A549 (cell line): ENCODE data around the gene ASB5. TPM values are rescaled to one million over a fixed set of nuclear protein-coding genes. Genes with fewer than 3 reads are reported as not detected.

Source experiments
- ATAC-seq, 2 experiments: fragments of 200-7000 bp in 1 of 2; fragments of >200 bp in 1 of 2; cut with Nextera tagmentation in 1 of 2; cut with Tn5 transposase in 1 of 2; 3 replicates each; pipeline versions ENCODE4 v1.8.0 to v1.9.1; 2018 to 2020; ENCODE audit warnings: mild to moderate bottlenecking in 1 of 2, moderate library complexity in 1 of 2
- CTCF ChIA-PET: fragments of 300-600 bp; sonication (Branson Sonifier 250); formaldehyde crosslinking; extraction: SDS; loops from one replicate; lab custom pipeline; 2021; ENCODE audit warnings: antibody characterized with exemption, inconsistent platforms; lab: Yijun Ruan, JAX
- POLR2A ChIA-PET: fragments of 350-600 bp; formaldehyde crosslinking; extraction: SDS; loops from one replicate; lab custom pipeline; 2021; ENCODE audit warnings: antibody characterized with exemption, inconsistent platforms; lab: Yijun Ruan, JAX
- DNase-seq, 2 experiments: peaks; one replicate each; pipeline versions ENCODE4 v3.0.0 to v3.0.0-alpha.2; 2011 to 2016; ENCODE audit warnings: low read depth in 1 of 2, low spot score in 1 of 2
- FAIRE-seq: peaks from 2 replicates; lab custom pipeline; 2011; peaks lifted over from hg19 to GRCh38; lab: Jason Lieb, UNC
- H3K27ac ChIP-seq, 2 experiments: fragments of >200 bp; sonication (Bioruptor Twin); formaldehyde crosslinking; 3 replicates each; pipeline ENCODE4 v1.5.1; 2016 to 2017
- H3K4me1 ChIP-seq: fragments of >200 bp; sonication (Bioruptor Twin); formaldehyde crosslinking; 3 replicates; pipeline ENCODE4 v1.6.1; 2016
- H3K4me2 ChIP-seq: fragments of >200 bp; sonication (Bioruptor Twin); formaldehyde crosslinking; 3 replicates; pipeline ENCODE4 v1.6.1; 2016
- H3K4me3 ChIP-seq: fragments of >200 bp; sonication (Bioruptor Twin); formaldehyde crosslinking; 3 replicates; pipeline ENCODE4 v1.5.1; 2016
- H3K9me3 ChIP-seq: fragments of >200 bp; sonication (Bioruptor Twin); formaldehyde crosslinking; 3 replicates; pipeline ENCODE4 v1.6.1; 2016
- ATOH8 ChIP-seq: fragments of 250-450 bp; sonication (Bioruptor Pico); IDR thresholded peaks from 2 replicates; pipeline ENCODE4 v1.5.0; 2020; ENCODE audit warnings: low read depth, mild to moderate bottlenecking, moderate library complexity
- BCL3 ChIP-seq: fragments of >200 bp; sonication (Bioruptor Twin); formaldehyde crosslinking; IDR thresholded peaks from 3 replicates; pipeline ENCODE4 v1.6.1; 2016
- CEBPB ChIP-seq, 2 experiments: fragments of >200 bp in 1 of 2; sonication (Bioruptor Twin) in 1 of 2; formaldehyde crosslinking in 1 of 2; IDR thresholded peaks; 2 replicates each; pipeline ENCODE4 v1.6.1; 2012 to 2016
- CHD4 ChIP-seq: fragments of 200-600 bp; sonication (generic); IDR thresholded peaks from 2 replicates; pipeline ENCODE4 v1.6.1; 2016; ENCODE audit warnings: antibody characterized with exemption, mild to moderate bottlenecking, borderline replicate concordance
- FOSB ChIP-seq: fragments of 250-450 bp; sonication (Bioruptor Pico); IDR thresholded peaks from 2 replicates; pipeline ENCODE4 v1.5.0; 2020; ENCODE audit warnings: mild to moderate bottlenecking, moderate library complexity
- FOSL2 ChIP-seq, 2 experiments: fragments of 450-650 bp in 1 of 2; fragments of >200 bp in 1 of 2; sonication (Bioruptor Twin) in 1 of 2; formaldehyde crosslinking; IDR thresholded peaks; 2 replicates each; pipeline versions ENCODE4 v1.5.0 to v1.6.1; 2016 to 2020; ENCODE audit warnings: mild to moderate bottlenecking in 1 of 2, moderate library complexity in 1 of 2
- FOXS1 ChIP-seq: fragments of 250-450 bp; sonication (Bioruptor Pico); IDR thresholded peaks from 2 replicates; pipeline ENCODE4 v1.5.0; 2020; ENCODE audit warnings: mild to moderate bottlenecking, moderate library complexity
- HOXA7 ChIP-seq: fragments of 250-450 bp; sonication (Bioruptor Pico); IDR thresholded peaks from 2 replicates; pipeline ENCODE4 v1.5.0; 2020; ENCODE audit warnings: mild to moderate bottlenecking, moderate library complexity
- JUN ChIP-seq, 2 experiments: fragments of >200 bp; sonication (Bioruptor Twin); formaldehyde crosslinking; IDR thresholded peaks; 2 replicates in 1 of 2; 3 replicates in 1 of 2; pipeline ENCODE4 v1.6.1; 2016 to 2017
- JUNB ChIP-seq: fragments of >200 bp; sonication (Bioruptor Twin); formaldehyde crosslinking; IDR thresholded peaks from 2 replicates; pipeline ENCODE4 v1.6.1; 2016
- MAX ChIP-seq: IDR thresholded peaks from 2 replicates; pipeline ENCODE4 v1.6.1; 2012
- MYC ChIP-seq: IDR thresholded peaks from 2 replicates; pipeline ENCODE4 v1.6.1; 2012; ENCODE audit warnings: mild to moderate bottlenecking, inconsistent platforms, low read length, improper control_type of control experiment, borderline replicate concordance
- NFE2L2 ChIP-seq: fragments of 150-350 bp; conservative IDR thresholded peaks from 2 replicates; pipeline ENCODE4 v1.6.1; 2014; ENCODE audit warnings: low read length
- NPAS2 ChIP-seq: fragments of 250-450 bp; sonication (Bioruptor Pico); IDR thresholded peaks from 2 replicates; pipeline ENCODE4 v1.8.0; 2022; ENCODE audit warnings: mild to moderate bottlenecking, moderate library complexity, borderline replicate concordance
- RARB ChIP-seq: fragments of 250-450 bp; sonication (Bioruptor Pico); IDR thresholded peaks from 2 replicates; pipeline ENCODE4 v1.8.0; 2021; ENCODE audit warnings: mild to moderate bottlenecking, moderate library complexity
- ZNF302 ChIP-seq: fragments of 250-450 bp; sonication (Bioruptor Pico); IDR thresholded peaks from 2 replicates; pipeline ENCODE4 v1.9.0; 2021; ENCODE audit warnings: inconsistent platforms, mild to moderate bottlenecking, moderate library complexity
- WGBS: methylation state at CpG from one replicate; pipeline ENCODE4 v1.1.6; 2017; ENCODE audit errors: missing lambda C conversion rate; 5-methylcytosine and 5-hydroxymethylcytosine counted together
- polyA plus RNA-seq, 4 experiments: library from polyadenylated mRNA; depleted of rRNA in 3 of 4; stranded (reverse); fragments of >200 nt; fragmentation: RNase III in 1 of 4; extraction: RNeasy Plus Mini Kit Qiagen cat#74134 plus additional on column Dnase treatment in 1 of 4; gene quantifications; 2 replicates in 3 of 4; 3 replicates in 1 of 4; pipeline ENCODE4 v1.2.3, GENCODE V29; 2011 to 2017
- TF ChIP-seq, protein P1 (sequence below): fragments of 250-450 bp; sonication (Bioruptor Pico); IDR thresholded peaks from 2 replicates; pipeline ENCODE4 v1.5.0; 2021; ENCODE audit warnings: mild to moderate bottlenecking, moderate library complexity, borderline replicate concordance
- TF ChIP-seq, protein P2 (sequence below): IDR thresholded peaks from 2 replicates; pipeline ENCODE4 v1.6.1; 2012
- TF ChIP-seq, protein P3 (sequence below): fragments of >200 bp; sonication (Bioruptor Twin); formaldehyde crosslinking; IDR thresholded peaks from 3 replicates; pipeline ENCODE4 v1.5.1; 2016

ASB5 gene
- polyA plus RNA-seq, 2 of the 4 experiments (the other 2 are of a cell fraction) = not detected

DNA sequence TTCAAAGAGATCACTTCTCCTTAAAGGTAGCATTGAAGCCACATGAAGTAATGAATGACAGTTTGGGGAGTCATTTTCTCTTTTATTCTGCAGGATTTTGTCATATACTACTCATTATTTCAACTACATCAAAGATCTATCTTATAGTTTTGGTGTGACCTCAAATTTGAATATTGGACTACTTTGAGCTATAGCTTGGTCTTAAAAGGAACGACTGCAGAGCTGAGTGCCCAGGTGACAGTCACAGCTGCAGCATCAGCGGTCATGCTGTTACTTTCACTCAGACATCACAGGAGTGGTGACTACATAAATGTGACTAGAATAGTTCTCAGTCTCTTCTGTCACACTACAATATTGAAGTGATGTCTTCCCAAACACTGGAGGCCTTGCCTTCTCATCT is 40.0 kb upstream of the ASB5 start:
- no peak for TF ChIP-seq FOSB (CRISPR knock-in tag)
- no peak for TF ChIP-seq MYC
- TF ChIP-seq FOSL2 (IDR thresholded peaks at IDR 0.05) = no peak
- TF ChIP-seq FOSL2 (CRISPR knock-in tag; IDR thresholded peaks at IDR 0.05) = no peak
- no peak for TF ChIP-seq NPAS2 (CRISPR knock-in tag)
- TF ChIP-seq, protein P1, sequence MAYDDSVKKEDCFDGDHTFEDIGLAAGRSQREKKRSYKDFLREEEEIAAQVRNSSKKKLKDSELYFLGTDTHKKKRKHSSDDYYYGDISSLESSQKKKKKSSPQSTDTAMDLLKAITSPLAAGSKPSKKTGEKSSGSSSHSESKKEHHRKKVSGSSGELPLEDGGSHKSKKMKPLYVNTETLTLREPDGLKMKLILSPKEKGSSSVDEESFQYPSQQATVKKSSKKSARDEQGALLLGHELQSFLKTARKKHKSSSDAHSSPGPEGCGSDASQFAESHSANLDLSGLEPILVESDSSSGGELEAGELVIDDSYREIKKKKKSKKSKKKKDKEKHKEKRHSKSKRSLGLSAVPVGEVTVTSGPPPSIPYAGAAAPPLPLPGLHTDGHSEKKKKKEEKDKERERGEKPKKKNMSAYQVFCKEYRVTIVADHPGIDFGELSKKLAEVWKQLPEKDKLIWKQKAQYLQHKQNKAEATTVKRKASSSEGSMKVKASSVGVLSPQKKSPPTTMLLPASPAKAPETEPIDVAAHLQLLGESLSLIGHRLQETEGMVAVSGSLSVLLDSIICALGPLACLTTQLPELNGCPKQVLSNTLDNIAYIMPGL = no peak
- H3K27ac ChIP-seq = no peak overlapping the region
- no peaks in the 10 kb centered on the region for H3K4me1 ChIP-seq
- H3K9me3 ChIP-seq = no peaks in the 10 kb centered on the region
- DNase-seq (no peak), FAIRE-seq (no peak), ATAC-seq (no peak)
- 73% methylated on average over 2 of the region's 2 CpGs for WGBS
- no peak overlapping the region for H3K4me3 ChIP-seq
- ChIA-PET POLR2A (no interaction called here), CTCF (interaction anchor here (0.9 kb wide), 1 partner anchor 32 kb away, joined by 3 read pairs; no protein-coding TSS in a partner anchor)
- H3K4me2 ChIP-seq = no peak overlapping the region

DNA sequence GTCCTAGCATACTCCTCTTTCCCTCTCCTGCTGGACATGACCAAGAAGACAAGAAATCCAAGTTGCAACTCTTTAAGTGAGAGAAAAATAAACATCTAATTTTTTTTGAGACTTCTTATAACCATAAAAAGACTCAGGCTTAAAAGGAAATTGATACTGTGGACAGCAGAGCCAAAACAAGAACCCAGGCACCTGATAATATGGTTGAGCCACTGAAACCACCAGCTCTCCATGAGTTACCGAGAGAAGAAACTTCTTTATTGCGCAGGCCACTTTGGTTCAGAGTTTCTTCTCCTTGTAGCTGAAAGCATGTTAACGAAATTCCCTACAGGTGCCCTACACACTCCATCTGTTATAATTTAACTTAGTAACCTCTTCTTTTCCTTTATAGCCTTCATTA is 39.4 kb upstream of the ASB5 start:
- ChIA-PET CTCF (interaction anchor here (0.9 kb wide), 1 partner anchor 33 kb away, joined by 3 read pairs; no protein-coding TSS in a partner anchor), POLR2A (no interaction called here)
- ATAC-seq = no peak
- no peak for FAIRE-seq
- no peak overlapping the region for H3K4me2 ChIP-seq
- no peak for DNase-seq
- no peaks in the 10 kb centered on the region for H3K4me1 ChIP-seq
- H3K27ac ChIP-seq = no peak overlapping the region
- no peaks in the 10 kb centered on the region for H3K9me3 ChIP-seq
- TF ChIP-seq HOXA7 (CRISPR knock-in tag) (no peak), RARB (CRISPR knock-in tag) (no peak), FOXS1 (CRISPR knock-in tag) (no peak), MAX (no peak), JUN (IDR thresholded peaks at IDR 0.05) (no peak)
- no peak overlapping the region for H3K4me3 ChIP-seq
- 80% methylated on average over 3 of the region's 3 CpGs for WGBS

- peaks cover 6% of the 10 kb centered on the region for H3K4me1 ChIP-seq
- no peaks in the 10 kb centered on the region for H3K9me3 ChIP-seq
- FAIRE-seq (no peak), DNase-seq (no peak), ATAC-seq (no peak; a peak in 1 of 6 replicates)
- H3K4me2 ChIP-seq = no peak overlapping the region
- no peak overlapping the region for H3K27ac ChIP-seq
- WGBS = 96% methylated on average over 3 of the region's 6 CpGs
- H3K4me3 ChIP-seq = no peak overlapping the region
- TF ChIP-seq CHD4 (no peak), RARB (CRISPR knock-in tag) (no peak), ZNF302 (CRISPR knock-in tag) (no peak), JUNB (no peak), NFE2L2 (no peak), ATOH8 (CRISPR knock-in tag) (no peak), CEBPB (IDR thresholded peaks at IDR 0.05) (no peak), BCL3 (no peak)
- TF ChIP-seq, protein P2, sequence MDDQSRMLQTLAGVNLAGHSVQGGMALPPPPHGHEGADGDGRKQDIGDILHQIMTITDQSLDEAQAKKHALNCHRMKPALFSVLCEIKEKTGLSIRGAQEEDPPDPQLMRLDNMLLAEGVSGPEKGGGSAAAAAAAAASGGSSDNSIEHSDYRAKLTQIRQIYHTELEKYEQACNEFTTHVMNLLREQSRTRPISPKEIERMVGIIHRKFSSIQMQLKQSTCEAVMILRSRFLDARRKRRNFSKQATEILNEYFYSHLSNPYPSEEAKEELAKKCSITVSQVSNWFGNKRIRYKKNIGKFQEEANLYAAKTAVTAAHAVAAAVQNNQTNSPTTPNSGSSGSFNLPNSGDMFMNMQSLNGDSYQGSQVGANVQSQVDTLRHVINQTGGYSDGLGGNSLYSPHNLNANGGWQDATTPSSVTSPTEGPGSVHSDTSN = no peak
- TF ChIP-seq, protein P3, sequence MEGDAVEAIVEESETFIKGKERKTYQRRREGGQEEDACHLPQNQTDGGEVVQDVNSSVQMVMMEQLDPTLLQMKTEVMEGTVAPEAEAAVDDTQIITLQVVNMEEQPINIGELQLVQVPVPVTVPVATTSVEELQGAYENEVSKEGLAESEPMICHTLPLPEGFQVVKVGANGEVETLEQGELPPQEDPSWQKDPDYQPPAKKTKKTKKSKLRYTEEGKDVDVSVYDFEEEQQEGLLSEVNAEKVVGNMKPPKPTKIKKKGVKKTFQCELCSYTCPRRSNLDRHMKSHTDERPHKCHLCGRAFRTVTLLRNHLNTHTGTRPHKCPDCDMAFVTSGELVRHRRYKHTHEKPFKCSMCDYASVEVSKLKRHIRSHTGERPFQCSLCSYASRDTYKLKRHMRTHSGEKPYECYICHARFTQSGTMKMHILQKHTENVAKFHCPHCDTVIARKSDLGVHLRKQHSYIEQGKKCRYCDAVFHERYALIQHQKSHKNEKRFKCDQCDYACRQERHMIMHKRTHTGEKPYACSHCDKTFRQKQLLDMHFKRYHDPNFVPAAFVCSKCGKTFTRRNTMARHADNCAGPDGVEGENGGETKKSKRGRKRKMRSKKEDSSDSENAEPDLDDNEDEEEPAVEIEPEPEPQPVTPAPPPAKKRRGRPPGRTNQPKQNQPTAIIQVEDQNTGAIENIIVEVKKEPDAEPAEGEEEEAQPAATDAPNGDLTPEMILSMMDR = no peak
- ChIA-PET POLR2A (no interaction called here), CTCF (no interaction called here)
Observed at GRCh38 chr4:176307666-176307930, 38.6 kb upstream of the ASB5 start.
